Stimulated activated effector memory CD8-positive, alpha-beta T cell treated with anti-CD3 and anti-CD28 coated beads, Interleukin-12 subunit alpha, Interleukin-12 subunit beta, amount 100 ng/mL, for 72 hours (primary cell): ENCODE data around the gene LIPG.

ENCODE experiments used
- ATAC-seq: fragments of 150-1000 bp; cut with Tn5 transposase; 2 replicates; pipeline ENCODE4 v1.10.0; 2021
- DNase-seq, 2 donors: peaks; one replicate each; pipeline ENCODE4 v3.0.0; 2021 to 2022; ENCODE audit warnings: low spot score in 2 of 2
- H3K27ac Mint-ChIP-seq: one replicate; pipeline ENCODE4 v1.8.0; 2022; ENCODE audit warnings: mild to moderate bottlenecking, mixed read lengths
- H3K36me3 Mint-ChIP-seq: one replicate; pipeline ENCODE4 v1.8.0; 2022; ENCODE audit warnings: mild to moderate bottlenecking, mixed read lengths
- H3K4me1 Mint-ChIP-seq: one replicate; pipeline ENCODE4 v1.8.0; 2022; ENCODE audit warnings: mixed read lengths
- H3K4me3 Mint-ChIP-seq: one replicate; pipeline ENCODE4 v1.8.0; 2022; ENCODE audit warnings: mild to moderate bottlenecking, mixed read lengths
- H3K9me3 Mint-ChIP-seq: one replicate; pipeline ENCODE4 v1.8.0; 2022; ENCODE audit warnings: mixed read lengths

The LIPG gene

GRCh38 chr18:49609256-49610021, 47.6 kb downstream of the LIPG start:
- H3K4me1 Mint-ChIP-seq: peaks cover 5% of the 10 kb centered on the region
- DNase-seq: no peak
- no peak for ATAC-seq

GRCh38 chr18:49610022-49610445, 48.2 kb downstream of the LIPG start:
- H3K36me3 Mint-ChIP-seq: no peaks in the 10 kb centered on the region
- peaks cover 6% of the 10 kb centered on the region for H3K9me3 Mint-ChIP-seq
- H3K27ac Mint-ChIP-seq: no peak overlapping the region
- ATAC-seq (no peak), DNase-seq (no peak)
- H3K4me1 Mint-ChIP-seq: peaks cover 5% of the 10 kb centered on the region
- no peak overlapping the region for H3K4me3 Mint-ChIP-seq

More at GRCh38 chr18:49609256-49610021, 47.6 kb downstream of the LIPG start:
- Mint-ChIP-seq H3K4me3 (no peak overlapping the region), H3K9me3 (peaks cover 6% of the 10 kb centered on the region), H3K36me3 (no peaks in the 10 kb centered on the region), H3K27ac (no peak overlapping the region)

- Mint-ChIP-seq H3K4me3 (no peak overlapping the region), H3K9me3 (no peaks in the 10 kb centered on the region), H3K4me1 (peaks cover 5% of the 10 kb centered on the region), H3K27ac (no peak overlapping the region), H3K36me3 (no peaks in the 10 kb centered on the region)
- no peak for ATAC-seq
- no peak for DNase-seq
Observed at GRCh38 chr18:49611316-49611715, 49.5 kb downstream of the LIPG start.

- ATAC-seq (no peak), DNase-seq (no peak)
- H3K36me3 Mint-ChIP-seq: no peaks in the 10 kb centered on the region
- no peak overlapping the region for H3K4me3 Mint-ChIP-seq
- H3K9me3 Mint-ChIP-seq: no peaks in the 10 kb centered on the region
- H3K4me1 Mint-ChIP-seq: peaks cover 5% of the 10 kb centered on the region
- H3K27ac Mint-ChIP-seq: no peak overlapping the region
Observed at GRCh38 chr18:49612515-49613033, 50.7 kb downstream of the LIPG start.

- Mint-ChIP-seq H3K9me3 (no peaks in the 10 kb centered on the region), H3K36me3 (no peaks in the 10 kb centered on the region), H3K27ac (no peak overlapping the region), H3K4me3 (no peak overlapping the region), H3K4me1 (peaks cover 5% of the 10 kb centered on the region)
- DNase-seq (no peak), ATAC-seq (no peak)
Observed at GRCh38 chr18:49613141-49613640, 51.3 kb downstream of the LIPG start.

- Mint-ChIP-seq H3K36me3 (no peaks in the 10 kb centered on the region), H3K4me3 (no peak overlapping the region), H3K9me3 (no peaks in the 10 kb centered on the region), H3K4me1 (peaks cover 5% of the 10 kb centered on the region), H3K27ac (no peak overlapping the region)
- ATAC-seq (no peak), DNase-seq (no peak)
Observed at GRCh38 chr18:49613641-49614151, 51.8 kb downstream of the LIPG start.

DNA sequence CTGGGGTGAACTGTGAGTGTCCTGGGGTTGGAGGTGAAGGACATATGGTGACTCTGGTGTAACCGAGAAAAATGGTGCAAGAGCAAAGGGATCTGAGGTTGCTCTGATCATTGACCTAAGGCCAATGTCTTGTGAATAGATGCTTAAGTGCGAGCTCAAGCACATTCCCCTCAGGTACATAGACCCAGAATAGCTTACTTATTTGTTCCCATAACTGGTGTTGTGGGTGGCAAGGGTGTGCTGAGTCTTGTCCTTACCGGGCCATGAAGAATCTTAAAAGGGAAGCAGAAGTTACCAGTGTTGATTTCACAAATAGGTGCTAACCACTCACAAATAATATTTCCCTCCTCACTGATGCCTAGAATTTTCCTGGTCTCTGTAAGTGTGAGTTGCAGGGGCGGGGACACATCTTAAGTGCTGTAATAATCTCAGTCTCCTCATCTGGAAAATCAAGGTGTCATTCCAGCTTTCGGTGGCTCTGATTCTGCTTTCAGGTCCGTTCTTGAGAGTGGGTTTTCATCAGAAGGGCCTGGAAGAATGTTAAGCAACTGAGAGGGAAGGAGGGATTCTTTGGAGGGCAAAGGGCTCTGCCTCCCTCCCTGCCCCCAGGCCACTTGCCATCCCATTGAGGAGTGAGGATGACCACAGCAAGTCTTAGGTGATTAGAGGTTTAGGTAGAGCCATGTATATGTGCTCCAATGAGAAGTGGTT, 54.9 kb downstream of the LIPG start:
- H3K9me3 Mint-ChIP-seq: no peaks in the 10 kb centered on the region
- no peak for DNase-seq
- no peak overlapping the region for H3K4me3 Mint-ChIP-seq
- peaks cover 5% of the 10 kb centered on the region for H3K4me1 Mint-ChIP-seq
- ATAC-seq: peak; percentile 27
- no peak overlapping the region for H3K27ac Mint-ChIP-seq
- no peaks in the 10 kb centered on the region for H3K36me3 Mint-ChIP-seq

GRCh38 chr18:49617329-49617695, 55.5 kb downstream of the LIPG start:
- DNase-seq (no peak), ATAC-seq (no peak)
- H3K4me1 Mint-ChIP-seq: peaks cover 5% of the 10 kb centered on the region
- H3K9me3 Mint-ChIP-seq: no peaks in the 10 kb centered on the region
- no peak overlapping the region for H3K4me3 Mint-ChIP-seq
- no peak overlapping the region for H3K27ac Mint-ChIP-seq
- H3K36me3 Mint-ChIP-seq: no peaks in the 10 kb centered on the region

GRCh38 chr18:49617865-49618264, 56.0 kb downstream of the LIPG start:
- Mint-ChIP-seq H3K4me3 (no peak overlapping the region), H3K4me1 (no peaks in the 10 kb centered on the region), H3K27ac (no peak overlapping the region), H3K36me3 (no peaks in the 10 kb centered on the region), H3K9me3 (no peaks in the 10 kb centered on the region)
- ATAC-seq (no peak), DNase-seq (no peak)

- H3K4me3 Mint-ChIP-seq: no peak overlapping the region
- ATAC-seq (no peak), DNase-seq (no peak)
- H3K9me3 Mint-ChIP-seq: no peaks in the 10 kb centered on the region
- H3K36me3 Mint-ChIP-seq: no peaks in the 10 kb centered on the region
- no peak overlapping the region for H3K27ac Mint-ChIP-seq
- no peaks in the 10 kb centered on the region for H3K4me1 Mint-ChIP-seq
Observed at GRCh38 chr18:49618742-49619681, 57.2 kb downstream of the LIPG start.

DNA sequence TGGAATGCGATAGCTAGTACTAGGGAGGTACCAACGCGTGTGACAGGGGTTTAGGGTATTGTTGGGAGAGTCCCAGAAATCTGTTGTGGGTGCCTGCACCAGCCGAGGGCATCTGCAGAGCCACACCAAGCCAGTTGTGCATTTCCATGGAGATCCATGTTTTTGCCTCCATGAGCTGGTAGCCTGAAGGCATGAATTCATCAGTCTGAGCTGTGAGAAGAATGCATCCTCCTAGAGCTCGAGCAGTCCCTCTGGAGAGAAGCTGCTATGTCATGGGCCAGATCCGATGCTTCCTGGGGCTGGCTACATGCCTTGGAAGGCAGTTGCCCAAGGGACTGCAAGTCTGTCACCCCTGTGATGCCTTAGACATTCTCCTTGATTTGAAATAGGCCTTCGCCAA, 57.9 kb downstream of the LIPG start:
- H3K4me3 Mint-ChIP-seq: no peak overlapping the region
- ATAC-seq (no peak), DNase-seq (no peak)
- no peaks in the 10 kb centered on the region for H3K9me3 Mint-ChIP-seq
- H3K4me1 Mint-ChIP-seq: no peaks in the 10 kb centered on the region
- H3K27ac Mint-ChIP-seq: no peak overlapping the region
- H3K36me3 Mint-ChIP-seq: no peaks in the 10 kb centered on the region

- H3K27ac Mint-ChIP-seq: no peak overlapping the region
- H3K4me1 Mint-ChIP-seq: no peaks in the 10 kb centered on the region
- no peak overlapping the region for H3K4me3 Mint-ChIP-seq
- H3K9me3 Mint-ChIP-seq: no peaks in the 10 kb centered on the region
- H3K36me3 Mint-ChIP-seq: no peaks in the 10 kb centered on the region
- DNase-seq (no peak), ATAC-seq (no peak)
Observed at GRCh38 chr18:49621301-49621700, 59.4 kb downstream of the LIPG start.

DNA sequence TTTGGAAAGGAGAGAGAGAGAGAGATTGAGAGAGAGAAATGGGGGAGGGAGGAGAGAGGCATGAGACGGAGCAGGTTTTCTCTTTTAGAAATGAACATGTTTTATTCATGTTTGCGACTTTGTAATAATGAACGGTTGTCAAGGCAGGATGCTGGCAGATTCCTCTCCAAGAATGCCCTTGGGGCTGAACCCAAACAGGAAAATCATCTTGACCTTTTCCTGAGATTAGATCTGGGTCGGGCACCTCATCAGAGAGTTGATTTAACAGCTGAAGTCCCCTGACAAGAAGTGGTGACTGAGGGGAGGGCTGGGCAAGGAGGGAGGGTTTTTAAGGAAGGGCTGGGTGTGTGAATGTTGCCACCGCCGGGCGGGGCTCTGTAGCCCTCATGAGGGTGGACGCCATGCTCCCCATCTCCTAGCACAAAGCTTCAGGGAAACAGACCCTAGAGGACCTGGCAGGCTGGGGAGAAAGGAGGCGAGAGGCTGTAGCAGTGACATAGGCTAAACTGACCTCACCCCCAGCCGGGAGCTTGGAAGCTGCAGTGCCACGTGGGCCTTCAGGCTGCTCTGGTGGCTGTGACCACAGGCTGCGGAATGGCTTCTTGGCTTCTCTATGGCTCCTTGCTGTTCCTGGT, 60.0 kb downstream of the LIPG start:
- DNase-seq (no peak), ATAC-seq (no peak)
- H3K36me3 Mint-ChIP-seq: no peaks in the 10 kb centered on the region
- H3K9me3 Mint-ChIP-seq: no peaks in the 10 kb centered on the region
- no peaks in the 10 kb centered on the region for H3K4me1 Mint-ChIP-seq
- H3K4me3 Mint-ChIP-seq: no peak overlapping the region
- no peak overlapping the region for H3K27ac Mint-ChIP-seq

DNA sequence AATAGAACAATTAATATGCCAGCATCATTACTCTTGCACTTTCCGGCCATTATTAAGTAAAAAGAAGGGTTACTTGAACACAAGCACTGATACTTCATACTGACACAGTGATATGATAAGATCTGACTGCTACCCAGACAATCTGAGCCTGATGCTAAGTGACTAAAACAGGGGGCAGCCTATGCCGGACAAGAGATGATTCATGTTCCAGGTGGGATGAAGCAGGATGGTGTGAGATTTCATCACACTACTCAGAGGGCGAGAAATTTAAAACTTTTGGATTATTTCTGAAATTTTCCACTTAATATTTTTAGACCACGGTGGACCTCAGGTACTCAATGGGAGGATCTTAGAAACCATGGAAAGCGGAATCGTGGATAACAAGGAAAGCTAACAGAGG, 61.7 kb downstream of the LIPG start:
- no peak for DNase-seq
- Mint-ChIP-seq H3K27ac (no peak overlapping the region), H3K9me3 (no peaks in the 10 kb centered on the region), H3K4me1 (peaks cover 6% of the 10 kb centered on the region), H3K4me3 (no peak overlapping the region), H3K36me3 (no peaks in the 10 kb centered on the region)
- no peak for ATAC-seq
